NCI-H524 treated with DMSO at 0.1 percent for 48 hours (cell line): ENCODE measurements around the gene BRI3.

Experiments used
- DNase-seq: peaks from one replicate; lab custom pipeline; 2025; lab: John Stamatoyannopoulos, UW

BRI3 gene

GRCh38 chr7:98280791-98281756 is at the start of gene BRI3:
TSS of gene BRI3 (plus strand) at chr7:98281686. CDS start at chr7:98281796, 110 bp downstream.
- peak; percentile 28 for DNase-seq

- no peak for DNase-seq
Measured at GRCh38 chr7:98232263-98232585, 49.3 kb upstream of the BRI3 start.

GRCh38 chr7:98232799-98233198 is 48.7 kb upstream of the BRI3 start:
- no peak for DNase-seq

- no peak for DNase-seq
Measured at GRCh38 chr7:98233219-98234070, 48.0 kb upstream of the BRI3 start.

GRCh38 chr7:98234429-98235147 is 46.9 kb upstream of the BRI3 start:
- no peak for DNase-seq

- no peak for DNase-seq
Measured at GRCh38 chr7:98235901-98236300, 45.6 kb upstream of the BRI3 start.

- no peak for DNase-seq
Measured at GRCh38 chr7:98236355-98237185, 44.9 kb upstream of the BRI3 start.

- no peak for DNase-seq
Measured at GRCh38 chr7:98238076-98238475, 43.4 kb upstream of the BRI3 start.

GRCh38 chr7:98238976-98239375 is 42.5 kb upstream of the BRI3 start:
- no peak for DNase-seq

GRCh38 chr7:98240961-98241673 is 40.4 kb upstream of the BRI3 start:
- no peak for DNase-seq

GRCh38 chr7:98241674-98242241 is 39.7 kb upstream of the BRI3 start:
- no peak for DNase-seq

GRCh38 chr7:98242342-98242741 is 39.1 kb upstream of the BRI3 start:
- DNase-seq: no peak

- DNase-seq: no peak
Measured at GRCh38 chr7:98242934-98243333, 38.6 kb upstream of the BRI3 start.

GRCh38 chr7:98244871-98245270 is 36.6 kb upstream of the BRI3 start:
- DNase-seq: no peak

GRCh38 chr7:98248156-98248555 is 33.3 kb upstream of the BRI3 start:
- no peak for DNase-seq

GRCh38 chr7:98249106-98249505 is 32.4 kb upstream of the BRI3 start:
- no peak for DNase-seq

- no peak for DNase-seq
Measured at GRCh38 chr7:98250789-98251188, 30.7 kb upstream of the BRI3 start.

GRCh38 chr7:98251231-98251600 is 30.3 kb upstream of the BRI3 start:
- no peak for DNase-seq

GRCh38 chr7:98251601-98252424 is 29.7 kb upstream of the BRI3 start, which contains the start of gene TECPR1:
TSS of gene TECPR1 (minus strand) at chr7:98252232. CDS start at chr7:98246146, 6,086 bp downstream.
- DNase-seq: peak; percentile 89
